WTC11 (cell line): ENCODE data around the gene C13orf46. TPM values are rescaled to one million over a fixed set of nuclear protein-coding genes. Genes with fewer than 3 reads are reported as not detected.
A peak's percentile ranks its signal among the peaks of the same experiment; 100 is the strongest.

Experiments
- ATAC-seq: fragments of 200-7000 bp; cut with Tn5 transposase; 2 replicates; pipeline ENCODE4 v1.10.0; 2021; ENCODE audit warnings: mild to moderate bottlenecking, moderate library complexity
- CTCF ChIA-PET: fragments of 300-600 bp; sonication (Branson Sonifier 250); formaldehyde crosslinking; loops from one replicate; lab custom pipeline; 2021; ENCODE audit warnings: antibody characterized with exemption; lab: Charles Lee
- POLR2A ChIA-PET: fragments of 350-600 bp; sonication (Branson Sonifier 250); formaldehyde crosslinking; loops from one replicate; lab custom pipeline; 2021; ENCODE audit warnings: antibody characterized with exemption; lab: Charles Lee
- DNase-seq: peaks from one replicate; pipeline ENCODE4 v3.0.0; 2021; ENCODE audit warnings: low spot score
- H3K27ac Mint-ChIP-seq: 2 replicates; pipeline ENCODE4 v1.8.0; 2021; ENCODE audit warnings: mixed read lengths
- H3K27me3 Mint-ChIP-seq: 2 replicates; pipeline ENCODE4 v1.8.0; 2021; ENCODE audit warnings: low read depth, mild to moderate bottlenecking, moderate library complexity, mixed read lengths
- H3K36me3 Mint-ChIP-seq: 2 replicates; pipeline ENCODE4 v1.8.0; 2021; ENCODE audit warnings: mixed read lengths
- H3K4me1 Mint-ChIP-seq: 2 replicates; pipeline ENCODE4 v1.8.0; 2022; ENCODE audit warnings: mixed read lengths
- H3K4me3 Mint-ChIP-seq: 2 replicates; pipeline ENCODE4 v1.8.0; 2021; ENCODE audit warnings: mild to moderate bottlenecking, moderate library complexity, mixed read lengths
- H3K9me3 Mint-ChIP-seq: 2 replicates; pipeline ENCODE4 v1.8.0; 2021; ENCODE audit warnings: mixed read lengths
- CREM ChIP-seq: sonication (generic); formaldehyde crosslinking; IDR thresholded peaks from 2 replicates; pipeline ENCODE4 v1.8.1; 2022; ENCODE audit warnings: mild to moderate bottlenecking, missing genetic modification reagents, moderate library complexity
- ELF4 ChIP-seq: sonication (generic); formaldehyde crosslinking; IDR thresholded peaks from 2 replicates; pipeline ENCODE4 v1.8.1; 2022; ENCODE audit warnings: low read depth, mild to moderate bottlenecking, moderate library complexity, missing genetic modification reagents
- GABPB1 ChIP-seq: sonication (generic); formaldehyde crosslinking; IDR thresholded peaks from 2 replicates; pipeline ENCODE4 v1.8.1; 2023; ENCODE audit warnings: mild to moderate bottlenecking, missing genetic modification reagents
- KAT7 ChIP-seq: sonication (generic); formaldehyde crosslinking; IDR thresholded peaks from 2 replicates; pipeline ENCODE4 v1.8.1; 2023; ENCODE audit warnings: missing genetic modification reagents, mild to moderate bottlenecking, borderline replicate concordance
- RELA ChIP-seq: sonication (generic); formaldehyde crosslinking; IDR thresholded peaks from 2 replicates; pipeline ENCODE4 v1.8.1; 2022; ENCODE audit warnings: missing genetic modification reagents, mild to moderate bottlenecking, borderline replicate concordance
- ZNF263 ChIP-seq: sonication (generic); formaldehyde crosslinking; IDR thresholded peaks from 2 replicates; pipeline ENCODE4 v1.8.1; 2022; ENCODE audit warnings: low read depth, mild to moderate bottlenecking, moderate library complexity, missing genetic modification reagents
- total RNA-seq: library from RNA; stranded (reverse); gene quantifications from 3 replicates; pipeline ENCODE4 v1.2.3, GENCODE V29; 2021
- TF ChIP-seq, protein P1 (sequence below): sonication (generic); formaldehyde crosslinking; IDR thresholded peaks from 2 replicates; pipeline ENCODE4 v1.8.1; 2022; ENCODE audit warnings: mild to moderate bottlenecking, moderate library complexity, missing genetic modification reagents
- TF ChIP-seq, protein P2 (sequence below): sonication (generic); formaldehyde crosslinking; IDR thresholded peaks from 2 replicates; pipeline ENCODE4 v1.8.0; 2023; ENCODE audit warnings: missing genetic modification reagents, mild to moderate bottlenecking, borderline replicate concordance
- TF ChIP-seq, protein P3 (sequence below): sonication (generic); formaldehyde crosslinking; IDR thresholded peaks from 2 replicates; pipeline ENCODE4 v1.8.1; 2022; ENCODE audit warnings: missing genetic modification reagents, borderline replicate concordance
- TF ChIP-seq, protein P4 (sequence below): sonication (generic); formaldehyde crosslinking; IDR thresholded peaks from 2 replicates; pipeline ENCODE4 v1.8.0; 2022; ENCODE audit warnings: mild to moderate bottlenecking, missing genetic modification reagents
- TF ChIP-seq, protein P5 (sequence below): sonication (generic); formaldehyde crosslinking; IDR thresholded peaks from 2 replicates; pipeline ENCODE4 v1.8.1; 2022; ENCODE audit warnings: low read depth, mild to moderate bottlenecking, moderate library complexity, missing genetic modification reagents, borderline replicate concordance
- TF ChIP-seq, protein P6 (sequence below): sonication (generic); formaldehyde crosslinking; IDR thresholded peaks from 2 replicates; pipeline ENCODE4 v1.8.1; 2023; ENCODE audit warnings: mild to moderate bottlenecking, moderate library complexity, missing genetic modification reagents
- TF ChIP-seq, protein P7 (sequence below): sonication (generic); formaldehyde crosslinking; conservative IDR thresholded peaks from 2 replicates; pipeline ENCODE4 v1.8.1; 2023; ENCODE audit warnings: mild to moderate bottlenecking, low read depth, missing genetic modification reagents, moderate library complexity
- TF ChIP-seq, protein P8 (sequence below): sonication (generic); formaldehyde crosslinking; IDR thresholded peaks from 2 replicates; pipeline ENCODE4 v1.8.1; 2023; ENCODE audit warnings: mild to moderate bottlenecking, missing genetic modification reagents
- TF ChIP-seq, protein P9 (sequence below): sonication (generic); formaldehyde crosslinking; conservative IDR thresholded peaks from 2 replicates; pipeline ENCODE4 v1.8.1; 2022; ENCODE audit warnings: mild to moderate bottlenecking, missing genetic modification reagents

The C13orf46 gene
- total RNA-seq, 1 experiment from 2014 or later = 0.50 TPM

DNA sequence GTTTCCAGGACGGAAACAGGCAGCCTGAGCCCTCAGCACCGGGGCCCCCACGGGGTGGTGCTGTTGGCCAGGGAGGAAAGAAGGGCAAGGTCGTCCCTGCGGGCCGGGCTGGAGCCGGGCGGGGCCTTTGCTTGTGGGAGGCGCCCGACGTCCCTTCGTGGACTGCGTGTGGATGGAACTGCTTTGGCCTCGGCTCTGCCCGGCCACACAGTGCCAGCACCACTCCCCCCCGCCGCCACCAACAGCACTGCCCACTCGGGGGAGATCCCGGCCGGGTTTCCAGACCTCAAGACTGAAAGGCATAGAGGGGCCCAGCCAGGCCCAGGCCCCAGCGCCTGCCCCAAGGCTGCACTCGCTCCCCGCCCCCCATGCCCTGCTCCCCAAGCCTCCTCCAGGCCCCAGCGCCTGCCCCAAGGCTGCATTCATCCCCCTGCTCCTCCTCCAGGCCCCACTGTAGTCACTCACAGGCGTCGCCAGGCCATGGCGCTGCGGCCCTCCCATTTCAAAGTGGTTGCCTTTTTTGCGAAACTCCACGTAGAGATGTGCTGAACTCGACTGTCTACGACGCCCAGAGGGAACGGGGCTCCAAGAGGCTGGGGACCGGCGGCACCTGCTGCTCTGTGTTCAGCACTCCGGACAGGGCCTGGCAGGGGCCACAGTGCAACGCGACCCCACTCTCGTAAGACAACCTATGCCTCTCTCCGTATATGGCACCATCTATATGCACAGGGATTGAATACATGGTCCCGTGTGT lies 22.5 kb downstream of the C13orf46 start (continued):
- TF ChIP-seq, protein P1, sequence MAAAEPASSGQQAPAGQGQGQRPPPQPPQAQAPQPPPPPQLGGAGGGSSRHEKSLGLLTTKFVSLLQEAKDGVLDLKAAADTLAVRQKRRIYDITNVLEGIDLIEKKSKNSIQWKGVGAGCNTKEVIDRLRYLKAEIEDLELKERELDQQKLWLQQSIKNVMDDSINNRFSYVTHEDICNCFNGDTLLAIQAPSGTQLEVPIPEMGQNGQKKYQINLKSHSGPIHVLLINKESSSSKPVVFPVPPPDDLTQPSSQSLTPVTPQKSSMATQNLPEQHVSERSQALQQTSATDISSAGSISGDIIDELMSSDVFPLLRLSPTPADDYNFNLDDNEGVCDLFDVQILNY (CRISPR knock-in tag) = no peak
- TF ChIP-seq CREM (CRISPR knock-in tag) (no peak), KAT7 (CRISPR knock-in tag) (no peak), ZNF263 (CRISPR knock-in tag) (peak; percentile 70; the same call in 1 of the 2 replicates)
- TF ChIP-seq, protein P2, sequence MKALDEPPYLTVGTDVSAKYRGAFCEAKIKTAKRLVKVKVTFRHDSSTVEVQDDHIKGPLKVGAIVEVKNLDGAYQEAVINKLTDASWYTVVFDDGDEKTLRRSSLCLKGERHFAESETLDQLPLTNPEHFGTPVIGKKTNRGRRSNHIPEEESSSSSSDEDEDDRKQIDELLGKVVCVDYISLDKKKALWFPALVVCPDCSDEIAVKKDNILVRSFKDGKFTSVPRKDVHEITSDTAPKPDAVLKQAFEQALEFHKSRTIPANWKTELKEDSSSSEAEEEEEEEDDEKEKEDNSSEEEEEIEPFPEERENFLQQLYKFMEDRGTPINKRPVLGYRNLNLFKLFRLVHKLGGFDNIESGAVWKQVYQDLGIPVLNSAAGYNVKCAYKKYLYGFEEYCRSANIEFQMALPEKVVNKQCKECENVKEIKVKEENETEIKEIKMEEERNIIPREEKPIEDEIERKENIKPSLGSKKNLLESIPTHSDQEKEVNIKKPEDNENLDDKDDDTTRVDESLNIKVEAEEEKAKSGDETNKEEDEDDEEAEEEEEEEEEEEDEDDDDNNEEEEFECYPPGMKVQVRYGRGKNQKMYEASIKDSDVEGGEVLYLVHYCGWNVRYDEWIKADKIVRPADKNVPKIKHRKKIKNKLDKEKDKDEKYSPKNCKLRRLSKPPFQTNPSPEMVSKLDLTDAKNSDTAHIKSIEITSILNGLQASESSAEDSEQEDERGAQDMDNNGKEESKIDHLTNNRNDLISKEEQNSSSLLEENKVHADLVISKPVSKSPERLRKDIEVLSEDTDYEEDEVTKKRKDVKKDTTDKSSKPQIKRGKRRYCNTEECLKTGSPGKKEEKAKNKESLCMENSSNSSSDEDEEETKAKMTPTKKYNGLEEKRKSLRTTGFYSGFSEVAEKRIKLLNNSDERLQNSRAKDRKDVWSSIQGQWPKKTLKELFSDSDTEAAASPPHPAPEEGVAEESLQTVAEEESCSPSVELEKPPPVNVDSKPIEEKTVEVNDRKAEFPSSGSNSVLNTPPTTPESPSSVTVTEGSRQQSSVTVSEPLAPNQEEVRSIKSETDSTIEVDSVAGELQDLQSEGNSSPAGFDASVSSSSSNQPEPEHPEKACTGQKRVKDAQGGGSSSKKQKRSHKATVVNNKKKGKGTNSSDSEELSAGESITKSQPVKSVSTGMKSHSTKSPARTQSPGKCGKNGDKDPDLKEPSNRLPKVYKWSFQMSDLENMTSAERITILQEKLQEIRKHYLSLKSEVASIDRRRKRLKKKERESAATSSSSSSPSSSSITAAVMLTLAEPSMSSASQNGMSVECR (CRISPR knock-in tag) = 0 out of 2 replicates have a peak, but pooled peaks have one; percentile 23
- TF ChIP-seq, protein P3, sequence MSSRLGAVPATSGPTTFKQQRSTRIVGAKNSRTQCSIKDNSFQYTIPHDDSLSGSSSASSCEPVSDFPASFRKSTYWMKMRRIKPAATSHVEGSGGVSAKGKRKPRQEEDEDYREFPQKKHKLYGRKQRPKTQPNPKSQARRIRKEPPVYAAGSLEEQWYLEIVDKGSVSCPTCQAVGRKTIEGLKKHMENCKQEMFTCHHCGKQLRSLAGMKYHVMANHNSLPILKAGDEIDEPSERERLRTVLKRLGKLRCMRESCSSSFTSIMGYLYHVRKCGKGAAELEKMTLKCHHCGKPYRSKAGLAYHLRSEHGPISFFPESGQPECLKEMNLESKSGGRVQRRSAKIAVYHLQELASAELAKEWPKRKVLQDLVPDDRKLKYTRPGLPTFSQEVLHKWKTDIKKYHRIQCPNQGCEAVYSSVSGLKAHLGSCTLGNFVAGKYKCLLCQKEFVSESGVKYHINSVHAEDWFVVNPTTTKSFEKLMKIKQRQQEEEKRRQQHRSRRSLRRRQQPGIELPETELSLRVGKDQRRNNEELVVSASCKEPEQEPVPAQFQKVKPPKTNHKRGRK = no peak
- TF ChIP-seq, protein P4, sequence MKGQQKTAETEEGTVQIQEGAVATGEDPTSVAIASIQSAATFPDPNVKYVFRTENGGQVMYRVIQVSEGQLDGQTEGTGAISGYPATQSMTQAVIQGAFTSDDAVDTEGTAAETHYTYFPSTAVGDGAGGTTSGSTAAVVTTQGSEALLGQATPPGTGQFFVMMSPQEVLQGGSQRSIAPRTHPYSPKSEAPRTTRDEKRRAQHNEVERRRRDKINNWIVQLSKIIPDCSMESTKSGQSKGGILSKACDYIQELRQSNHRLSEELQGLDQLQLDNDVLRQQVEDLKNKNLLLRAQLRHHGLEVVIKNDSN (CRISPR knock-in tag) = no peak
- TF ChIP-seq, protein P5, sequence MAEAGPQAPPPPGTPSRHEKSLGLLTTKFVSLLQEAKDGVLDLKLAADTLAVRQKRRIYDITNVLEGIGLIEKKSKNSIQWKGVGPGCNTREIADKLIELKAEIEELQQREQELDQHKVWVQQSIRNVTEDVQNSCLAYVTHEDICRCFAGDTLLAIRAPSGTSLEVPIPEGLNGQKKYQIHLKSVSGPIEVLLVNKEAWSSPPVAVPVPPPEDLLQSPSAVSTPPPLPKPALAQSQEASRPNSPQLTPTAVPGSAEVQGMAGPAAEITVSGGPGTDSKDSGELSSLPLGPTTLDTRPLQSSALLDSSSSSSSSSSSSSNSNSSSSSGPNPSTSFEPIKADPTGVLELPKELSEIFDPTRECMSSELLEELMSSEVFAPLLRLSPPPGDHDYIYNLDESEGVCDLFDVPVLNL (CRISPR knock-in tag) = no peak
- TF ChIP-seq, protein P6, sequence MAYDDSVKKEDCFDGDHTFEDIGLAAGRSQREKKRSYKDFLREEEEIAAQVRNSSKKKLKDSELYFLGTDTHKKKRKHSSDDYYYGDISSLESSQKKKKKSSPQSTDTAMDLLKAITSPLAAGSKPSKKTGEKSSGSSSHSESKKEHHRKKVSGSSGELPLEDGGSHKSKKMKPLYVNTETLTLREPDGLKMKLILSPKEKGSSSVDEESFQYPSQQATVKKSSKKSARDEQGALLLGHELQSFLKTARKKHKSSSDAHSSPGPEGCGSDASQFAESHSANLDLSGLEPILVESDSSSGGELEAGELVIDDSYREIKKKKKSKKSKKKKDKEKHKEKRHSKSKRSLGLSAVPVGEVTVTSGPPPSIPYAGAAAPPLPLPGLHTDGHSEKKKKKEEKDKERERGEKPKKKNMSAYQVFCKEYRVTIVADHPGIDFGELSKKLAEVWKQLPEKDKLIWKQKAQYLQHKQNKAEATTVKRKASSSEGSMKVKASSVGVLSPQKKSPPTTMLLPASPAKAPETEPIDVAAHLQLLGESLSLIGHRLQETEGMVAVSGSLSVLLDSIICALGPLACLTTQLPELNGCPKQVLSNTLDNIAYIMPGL (CRISPR knock-in tag) = peak; percentile 45; the same call in 1 of the 2 replicates

DNA sequence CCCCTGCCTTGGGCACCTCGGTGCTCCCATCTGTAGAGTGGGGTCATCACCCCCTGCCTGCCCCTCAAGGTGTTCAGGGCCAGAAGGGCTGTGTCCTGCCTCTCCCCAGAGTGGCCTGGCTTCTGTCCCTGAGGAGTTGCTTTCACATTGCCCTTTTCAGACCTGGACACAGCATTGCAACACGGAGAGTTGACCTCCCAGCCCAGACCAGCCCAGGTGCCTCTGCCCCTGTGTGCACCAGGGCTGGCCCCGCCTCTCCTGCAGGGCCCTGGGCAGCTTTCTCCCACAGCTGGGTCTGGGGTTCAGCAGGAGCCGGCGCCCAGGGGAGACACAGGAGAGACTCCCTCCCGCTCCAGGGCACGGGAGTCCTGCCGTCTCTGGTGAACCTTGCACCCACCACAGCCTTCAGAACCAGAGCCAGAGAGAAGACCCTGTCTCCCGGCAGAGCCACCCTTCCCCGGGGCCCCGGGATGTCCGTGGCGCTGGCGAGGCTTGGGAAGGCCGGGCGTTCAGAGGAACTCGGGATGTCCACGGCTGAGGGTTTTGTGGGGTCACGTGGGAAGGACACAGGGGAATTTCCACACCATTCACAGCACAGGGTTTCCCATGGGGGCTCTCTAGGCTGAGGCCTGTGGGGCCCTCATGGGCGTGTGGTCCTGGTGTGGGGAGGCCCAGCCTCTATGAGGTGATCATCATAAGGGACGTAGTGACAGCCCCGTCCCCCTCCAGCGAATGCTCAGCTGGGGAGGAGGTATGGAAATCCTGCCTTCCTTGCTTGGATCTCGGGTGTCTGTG lies 23.2 kb downstream of the C13orf46 start:
- no peak for ATAC-seq
- no peaks in the 10 kb centered on the region for H3K4me1 Mint-ChIP-seq
- TF ChIP-seq, protein P7, sequence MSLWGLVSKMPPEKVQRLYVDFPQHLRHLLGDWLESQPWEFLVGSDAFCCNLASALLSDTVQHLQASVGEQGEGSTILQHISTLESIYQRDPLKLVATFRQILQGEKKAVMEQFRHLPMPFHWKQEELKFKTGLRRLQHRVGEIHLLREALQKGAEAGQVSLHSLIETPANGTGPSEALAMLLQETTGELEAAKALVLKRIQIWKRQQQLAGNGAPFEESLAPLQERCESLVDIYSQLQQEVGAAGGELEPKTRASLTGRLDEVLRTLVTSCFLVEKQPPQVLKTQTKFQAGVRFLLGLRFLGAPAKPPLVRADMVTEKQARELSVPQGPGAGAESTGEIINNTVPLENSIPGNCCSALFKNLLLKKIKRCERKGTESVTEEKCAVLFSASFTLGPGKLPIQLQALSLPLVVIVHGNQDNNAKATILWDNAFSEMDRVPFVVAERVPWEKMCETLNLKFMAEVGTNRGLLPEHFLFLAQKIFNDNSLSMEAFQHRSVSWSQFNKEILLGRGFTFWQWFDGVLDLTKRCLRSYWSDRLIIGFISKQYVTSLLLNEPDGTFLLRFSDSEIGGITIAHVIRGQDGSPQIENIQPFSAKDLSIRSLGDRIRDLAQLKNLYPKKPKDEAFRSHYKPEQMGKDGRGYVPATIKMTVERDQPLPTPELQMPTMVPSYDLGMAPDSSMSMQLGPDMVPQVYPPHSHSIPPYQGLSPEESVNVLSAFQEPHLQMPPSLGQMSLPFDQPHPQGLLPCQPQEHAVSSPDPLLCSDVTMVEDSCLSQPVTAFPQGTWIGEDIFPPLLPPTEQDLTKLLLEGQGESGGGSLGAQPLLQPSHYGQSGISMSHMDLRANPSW (CRISPR knock-in tag) = no peak
- no peak for TF ChIP-seq GABPB1
- TF ChIP-seq, protein P8, sequence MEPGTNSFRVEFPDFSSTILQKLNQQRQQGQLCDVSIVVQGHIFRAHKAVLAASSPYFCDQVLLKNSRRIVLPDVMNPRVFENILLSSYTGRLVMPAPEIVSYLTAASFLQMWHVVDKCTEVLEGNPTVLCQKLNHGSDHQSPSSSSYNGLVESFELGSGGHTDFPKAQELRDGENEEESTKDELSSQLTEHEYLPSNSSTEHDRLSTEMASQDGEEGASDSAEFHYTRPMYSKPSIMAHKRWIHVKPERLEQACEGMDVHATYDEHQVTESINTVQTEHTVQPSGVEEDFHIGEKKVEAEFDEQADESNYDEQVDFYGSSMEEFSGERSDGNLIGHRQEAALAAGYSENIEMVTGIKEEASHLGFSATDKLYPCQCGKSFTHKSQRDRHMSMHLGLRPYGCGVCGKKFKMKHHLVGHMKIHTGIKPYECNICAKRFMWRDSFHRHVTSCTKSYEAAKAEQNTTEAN (CRISPR knock-in tag) = no peak
- TF ChIP-seq, protein P4 (CRISPR knock-in tag) = no peak
- no peak for TF ChIP-seq RELA (CRISPR knock-in tag)
- TF ChIP-seq ELF4 (CRISPR knock-in tag) = no peak
- TF ChIP-seq, protein P9, sequence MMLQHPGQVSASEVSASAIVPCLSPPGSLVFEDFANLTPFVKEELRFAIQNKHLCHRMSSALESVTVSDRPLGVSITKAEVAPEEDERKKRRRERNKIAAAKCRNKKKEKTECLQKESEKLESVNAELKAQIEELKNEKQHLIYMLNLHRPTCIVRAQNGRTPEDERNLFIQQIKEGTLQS = no peak

More for the DNA sequence above, 23.2 kb downstream of the C13orf46 start:
- Mint-ChIP-seq H3K9me3 (peaks cover 12% of the 10 kb centered on the region), H3K4me3 (no peak overlapping the region), H3K36me3 (peaks cover 11% of the 10 kb centered on the region), H3K27me3 (peaks cover 3% of the 10 kb centered on the region; the same call in 1 of the 2 replicates), H3K27ac (no peak overlapping the region)
- no peak for DNase-seq
- ChIA-PET CTCF (no interaction called here), POLR2A (no interaction called here)
